HG03175 (cell line): ENCODE measurements around the gene SCLY.

Experiments used
- ATAC-seq: cut with Tn5 transposase; IDR thresholded peaks from one replicate; pipeline ENCODE4 v1.9.1; 2021; ENCODE audit warnings: mild to moderate bottlenecking, moderate library complexity; ENCODE audit not compliant: unreplicated experiment

SCLY gene

DNA sequence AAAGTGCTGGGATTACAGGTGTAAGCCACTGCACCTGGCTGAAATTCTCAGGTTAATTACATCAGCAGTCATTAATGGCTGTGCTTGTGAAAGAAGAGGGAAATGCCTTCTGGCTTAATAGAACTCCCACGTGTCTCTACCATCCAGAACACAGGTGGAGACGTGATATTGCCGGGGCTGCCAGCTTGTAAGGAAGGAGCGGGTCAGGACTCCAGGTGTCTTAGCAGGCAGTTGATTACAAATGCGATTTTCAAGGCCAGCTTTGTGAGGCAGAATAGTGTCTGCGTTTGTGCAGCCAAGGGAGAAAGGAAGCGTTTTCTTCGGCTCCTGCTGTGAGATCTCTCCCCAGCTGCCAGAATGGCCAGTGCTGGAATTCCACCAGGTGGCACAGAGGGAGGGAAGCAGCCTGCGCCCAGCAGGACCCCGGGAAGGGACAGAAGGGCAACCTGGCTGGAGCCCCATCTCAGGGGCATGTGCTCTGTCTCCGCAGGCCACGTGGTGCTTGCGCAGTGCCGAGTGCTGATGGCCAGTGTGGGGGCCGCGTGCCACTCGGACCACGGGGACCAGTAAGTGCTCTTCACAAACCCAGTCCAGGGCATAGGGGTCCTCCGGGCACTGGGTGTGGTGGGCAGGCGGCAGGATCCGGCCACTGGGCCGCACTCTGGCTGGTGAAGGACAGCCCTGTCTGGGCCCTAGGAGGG, 35.7 kb downstream of the SCLY start:
- ATAC-seq: no peak

DNA sequence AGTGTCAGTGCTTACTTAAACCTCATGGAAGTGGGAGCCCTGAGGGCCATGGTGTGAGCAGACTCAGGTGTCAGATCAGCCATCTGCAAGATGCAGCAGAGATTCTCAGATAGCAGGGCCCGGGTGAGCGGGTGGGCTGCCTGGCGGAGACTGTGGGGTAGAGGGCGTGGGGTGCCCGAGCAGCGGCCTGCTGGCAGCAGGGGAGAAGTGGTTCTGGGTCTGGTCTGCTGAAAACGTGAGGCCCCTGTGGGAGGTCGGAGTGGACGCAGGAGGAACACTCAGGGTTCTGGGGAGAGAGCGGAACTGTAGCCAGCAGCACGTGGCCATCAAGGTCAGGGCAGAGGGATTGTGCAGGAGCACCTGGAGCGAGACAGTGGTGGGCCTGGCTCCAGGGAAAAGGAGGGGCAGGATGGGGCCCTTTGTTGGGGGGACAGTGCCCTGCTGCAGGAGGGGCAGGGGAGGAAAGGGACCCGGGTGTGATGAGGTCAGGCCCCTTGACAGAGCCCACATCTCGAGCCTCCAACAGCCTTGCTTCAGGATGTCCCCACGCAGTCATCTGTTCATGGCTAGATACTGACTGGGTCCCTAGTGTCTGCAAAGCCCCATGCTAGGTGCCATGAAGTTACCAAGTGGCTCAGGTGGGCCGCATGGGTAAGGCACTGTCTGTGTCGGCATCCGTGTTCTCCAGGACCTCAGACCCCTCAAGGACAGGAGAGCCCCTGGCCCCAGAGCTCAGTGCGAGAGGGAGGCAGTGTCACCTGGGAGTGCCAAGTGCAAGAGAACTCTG, 36.6 kb downstream of the SCLY start:
- no peak for ATAC-seq

DNA sequence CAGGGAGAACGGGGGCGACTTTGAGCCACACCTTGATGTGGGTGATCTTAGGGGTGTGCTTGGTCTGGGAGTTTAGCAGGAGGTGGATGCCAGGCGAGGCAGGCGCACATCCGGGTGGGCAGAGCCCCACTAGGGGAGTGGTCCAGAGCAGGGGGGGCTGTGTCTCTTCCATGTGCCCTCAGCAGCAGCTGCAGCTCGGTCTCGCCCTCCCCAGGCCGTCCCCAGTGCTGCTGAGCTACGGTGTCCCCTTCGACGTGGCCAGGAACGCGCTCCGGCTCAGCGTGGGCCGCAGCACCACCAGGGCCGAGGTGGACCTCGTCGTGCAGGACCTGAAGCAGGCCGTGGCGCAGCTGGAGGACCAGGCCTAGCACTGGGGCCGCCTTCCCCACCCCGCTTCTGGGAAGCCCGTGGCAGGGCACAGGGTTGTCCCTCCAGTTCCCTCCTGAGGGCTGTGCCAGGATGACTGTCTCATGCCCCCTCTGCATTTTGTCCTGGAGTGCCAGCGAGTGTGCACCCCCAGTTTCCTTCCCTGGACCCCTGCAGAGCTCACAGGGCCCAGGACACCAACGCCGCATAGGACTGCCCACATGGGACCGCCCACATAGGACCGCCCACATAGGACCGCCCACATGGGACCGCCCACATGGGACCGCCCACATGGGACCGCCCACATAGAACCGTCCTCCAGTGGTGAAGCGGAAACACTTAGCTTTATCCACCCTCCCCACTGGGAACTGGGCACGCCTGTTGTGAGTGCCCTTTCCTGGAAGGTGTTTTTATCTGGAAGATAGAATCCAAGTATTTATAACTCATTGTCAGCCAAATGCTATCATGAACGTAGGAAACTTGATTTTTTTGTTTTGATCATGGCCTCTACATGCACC, 37.4 kb downstream of the SCLY start:
- ATAC-seq: peak; percentile 75

DNA sequence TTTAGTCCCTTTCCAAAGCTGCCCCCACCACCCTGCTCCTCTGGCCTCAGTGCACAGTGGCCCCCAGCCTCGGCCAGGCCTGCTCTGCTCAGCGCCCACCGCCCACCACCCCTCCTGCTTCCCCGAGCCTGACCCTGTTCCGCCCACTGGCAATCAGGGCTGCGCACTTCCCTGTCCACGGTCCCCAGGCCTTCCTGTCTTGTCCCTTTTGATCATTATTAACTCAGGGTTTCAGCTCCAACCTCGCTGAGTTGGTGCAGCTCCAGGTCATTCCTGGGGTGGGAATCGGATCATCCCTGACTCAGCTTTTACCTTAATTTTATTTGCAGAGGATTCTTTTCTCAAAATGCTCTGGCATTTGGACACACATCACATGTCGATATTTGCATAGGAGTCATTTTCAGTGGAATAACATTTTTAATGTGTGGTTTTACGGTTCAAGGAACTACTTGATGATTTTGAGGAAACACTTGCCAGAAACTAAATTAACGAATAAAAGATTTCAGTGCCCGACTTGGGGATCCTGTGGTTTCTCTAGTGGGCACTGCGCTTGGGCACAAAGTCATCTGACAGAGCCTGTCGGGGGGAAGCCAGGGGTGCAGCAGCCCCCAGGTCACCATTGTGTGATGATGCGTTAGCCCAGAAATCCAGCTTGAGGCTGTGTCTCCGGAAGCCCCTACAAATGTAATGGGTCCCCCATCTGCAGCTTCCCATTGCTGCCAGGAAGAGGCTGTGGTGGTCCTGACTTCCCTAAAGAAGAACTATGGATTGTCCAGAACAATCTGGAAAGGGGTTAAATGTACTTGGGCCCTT, 38.3 kb downstream of the SCLY start:
- no peak for ATAC-seq

GRCh38 chr2:238099714-238100048, 38.9 kb downstream of the SCLY start:
- no peak for ATAC-seq

DNA sequence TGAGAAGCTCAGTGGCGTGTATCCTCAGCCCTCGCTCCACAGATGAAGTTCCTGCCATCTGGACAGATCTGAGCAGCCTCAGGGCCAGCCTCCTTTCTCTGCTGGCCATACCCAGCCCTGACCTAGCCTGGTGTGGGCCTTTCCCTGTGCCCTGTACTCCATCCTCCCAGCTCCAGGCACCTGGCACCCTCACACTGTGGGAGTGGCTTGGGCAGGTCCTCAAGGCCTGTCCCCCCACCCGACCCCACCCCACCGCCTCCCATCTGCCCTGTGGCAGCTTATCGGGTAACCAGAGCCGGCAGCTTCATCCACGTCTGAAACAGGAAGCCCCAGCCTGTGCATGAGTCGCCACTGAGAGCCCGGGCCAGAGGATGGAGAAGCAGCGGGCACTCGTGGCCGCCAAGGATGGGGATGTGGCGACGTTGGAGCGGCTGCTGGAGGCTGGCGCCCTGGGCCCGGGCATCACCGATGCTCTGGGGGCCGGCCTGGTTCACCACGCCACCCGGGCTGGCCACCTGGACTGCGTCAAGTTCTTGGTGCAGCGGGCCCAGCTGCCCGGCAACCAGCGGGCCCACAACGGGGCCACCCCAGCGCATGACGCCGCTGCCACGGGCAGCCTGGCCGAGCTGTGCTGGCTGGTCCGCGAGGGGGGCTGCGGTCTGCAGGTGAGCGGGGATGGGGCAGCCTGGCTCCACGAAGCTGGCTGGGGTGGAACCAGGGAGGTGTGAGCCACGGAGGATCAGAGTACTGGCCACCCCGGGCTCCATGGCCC, 39.4 kb downstream of the SCLY start, which contains the start of gene ESPNL:
ESPNL (plus strand) TSS at position 292 of the 772 bp plus-strand sequence; CDS start at position 372, 80 bp downstream.
- ATAC-seq: no peak

- ATAC-seq: no peak
Observed at GRCh38 chr2:238100821-238101771, 40.3 kb downstream of the SCLY start.

DNA sequence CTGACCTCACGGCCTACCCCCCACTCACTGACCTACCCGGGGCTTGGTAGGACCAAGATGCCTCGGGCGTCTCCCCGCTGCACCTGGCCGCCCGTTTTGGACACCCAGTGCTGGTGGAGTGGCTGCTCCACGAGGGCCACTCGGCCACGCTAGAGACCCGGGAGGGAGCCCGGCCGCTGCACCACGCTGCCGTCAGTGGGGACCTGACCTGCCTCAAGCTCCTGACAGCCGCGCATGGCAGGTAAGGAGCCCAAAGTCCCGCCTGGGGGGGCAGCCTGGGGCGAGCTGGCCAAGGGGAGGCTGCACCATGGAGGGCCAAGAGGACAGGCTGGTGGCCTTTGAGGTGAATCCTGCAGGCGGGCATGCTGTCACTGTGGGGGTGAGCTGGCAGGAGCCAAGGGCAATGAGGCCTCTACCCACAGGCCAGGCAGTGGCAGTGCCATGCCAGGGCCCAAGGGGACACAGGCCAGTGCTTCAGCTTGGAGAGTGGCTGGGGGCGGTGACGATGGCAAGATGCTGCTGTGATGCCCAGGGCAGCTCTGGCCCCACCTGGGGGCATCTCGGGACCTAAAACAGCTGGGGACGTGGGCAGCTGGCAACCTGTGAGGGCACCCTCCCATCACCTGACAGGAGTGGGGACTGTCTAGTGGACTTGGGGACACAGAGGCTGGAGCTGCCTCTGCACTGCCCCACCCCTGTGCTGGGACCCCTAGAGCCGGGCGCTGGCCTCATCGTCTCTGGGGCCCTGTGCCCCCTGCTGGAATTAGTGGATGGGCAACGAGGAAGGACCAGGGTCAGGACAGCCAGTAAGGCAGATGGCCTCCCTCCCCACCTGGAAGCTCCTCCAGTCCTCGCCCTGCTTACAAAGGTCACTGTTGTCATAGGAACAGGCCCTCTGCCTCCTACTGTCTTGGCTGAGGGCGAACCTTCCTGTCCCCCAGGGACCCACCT, 41.4 kb downstream of the SCLY start:
- no peak for ATAC-seq

GRCh38 chr2:238102865-238103264, 42.1 kb downstream of the SCLY start:
- ATAC-seq: no peak

- ATAC-seq: no peak
Observed at GRCh38 chr2:238103465-238104225, 42.8 kb downstream of the SCLY start.

- no peak for ATAC-seq
Observed at GRCh38 chr2:238104226-238104690, 43.5 kb downstream of the SCLY start.

DNA sequence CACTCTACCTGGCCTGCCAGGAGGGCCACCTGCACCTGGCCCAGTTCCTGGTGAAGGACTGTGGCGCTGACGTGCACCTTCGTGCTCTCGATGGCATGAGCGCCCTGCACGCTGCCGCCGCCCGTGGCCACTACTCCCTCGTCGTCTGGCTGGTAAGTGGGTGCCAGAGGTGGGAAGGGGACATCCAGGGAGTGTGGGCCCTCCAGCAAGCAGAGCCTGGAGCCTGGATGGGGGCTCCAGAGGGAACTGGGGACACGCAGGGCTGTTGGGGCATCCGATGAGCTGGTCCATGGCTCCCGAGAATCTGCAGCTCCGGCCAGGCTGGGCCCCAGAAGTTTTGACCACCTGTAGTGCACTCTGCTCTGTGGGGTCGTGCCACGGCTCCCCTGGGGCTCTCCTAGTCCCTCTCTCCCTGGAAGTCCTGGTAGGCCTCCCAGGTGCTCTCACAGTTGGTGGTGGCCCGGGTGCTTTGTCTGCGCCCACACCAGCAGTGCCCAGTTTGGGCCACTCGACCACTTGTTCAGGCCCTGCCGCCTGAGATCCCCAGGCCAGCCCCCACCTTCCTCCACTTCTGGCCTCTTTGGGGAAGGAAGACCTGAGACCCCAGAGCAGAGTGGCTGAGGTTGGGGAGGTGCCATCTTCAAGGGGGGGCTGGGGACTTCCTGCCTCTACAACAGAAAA, 44.0 kb downstream of the SCLY start:
- ATAC-seq: no peak

DNA sequence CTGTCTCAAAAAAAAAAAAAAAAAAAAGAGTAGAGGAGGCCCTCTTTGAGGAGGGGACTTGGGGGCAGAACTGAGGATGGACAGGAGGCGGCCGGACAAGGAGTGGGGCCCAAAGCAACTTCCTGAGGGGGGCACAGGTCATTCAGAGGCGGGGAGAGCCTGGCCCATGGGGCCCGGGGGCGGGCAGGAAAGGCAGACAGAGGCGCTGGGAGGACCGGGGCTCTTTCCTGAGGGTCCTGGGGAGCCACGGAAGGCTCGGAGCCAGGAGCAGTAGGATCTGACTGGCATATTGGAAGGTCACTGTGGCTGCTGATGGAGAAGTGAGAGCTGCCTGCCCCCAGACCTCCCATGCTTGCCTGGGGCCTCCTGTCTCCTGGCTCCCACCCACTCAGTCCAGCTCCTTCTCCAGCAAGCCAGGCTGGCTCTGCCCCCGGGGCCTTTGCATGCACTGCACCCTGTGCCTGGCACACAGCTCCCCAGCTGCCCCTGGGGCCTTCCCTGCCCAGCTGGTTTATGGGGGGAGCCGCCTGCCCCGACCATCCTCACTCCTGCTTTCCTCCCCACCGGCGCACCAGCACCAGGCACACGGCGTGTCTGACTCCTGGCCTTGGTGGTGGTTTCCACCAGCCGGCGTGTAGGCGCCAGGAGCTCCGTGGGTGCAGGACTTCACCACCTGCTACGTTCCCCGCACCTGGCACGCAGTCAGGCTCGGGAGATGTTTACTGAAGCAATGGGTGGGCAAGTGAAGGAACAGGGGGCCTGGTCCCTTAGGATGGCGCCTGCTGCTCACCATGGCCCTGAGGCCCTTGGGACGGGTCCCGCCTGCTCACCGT, 44.9 kb downstream of the SCLY start:
- no peak for ATAC-seq

GRCh38 chr2:238106339-238106697, 45.5 kb downstream of the SCLY start:
- no peak for ATAC-seq
